Mesenchymal stem cell (in vitro differentiated cells and primary cell): ENCODE measurements around the gene MRGPRX2.

Experiments
- DNase-seq: peaks from one replicate; pipeline ENCODE4 v3.0.0-alpha.2; 2013
- H2AFZ ChIP-seq: one replicate; pipeline ENCODE4 v1.6.1; 2013; ENCODE audit warnings: low read depth, mild to moderate bottlenecking, control low read depth, inconsistent platforms, low read length, moderate library complexity
- H2AK5ac ChIP-seq: 2 replicates; pipeline ENCODE4 v1.6.1; 2013; ENCODE audit warnings: low read length, moderate library complexity, mild to moderate bottlenecking, inconsistent platforms; ENCODE audit not compliant: severe bottlenecking
- H2BK120ac ChIP-seq: one replicate; pipeline ENCODE4 v1.6.1; 2013; ENCODE audit warnings: low read depth, mild to moderate bottlenecking, inconsistent platforms, low read length, moderate library complexity
- H2BK12ac ChIP-seq, 2 experiments: one replicate each; pipeline ENCODE4 v1.6.1; 2013; ENCODE audit warnings: inconsistent platforms in 2 of 2, low read length in 2 of 2, mild to moderate bottlenecking in 2 of 2, moderate library complexity in 2 of 2, control low read depth in 1 of 2
- H2BK15ac ChIP-seq: one replicate; pipeline ENCODE4 v1.6.1; 2013; ENCODE audit warnings: mild to moderate bottlenecking, low read depth, inconsistent platforms; ENCODE audit not compliant: poor library complexity, severe bottlenecking
- H2BK5ac ChIP-seq: 2 replicates; pipeline ENCODE4 v1.6.1; 2013; ENCODE audit warnings: low read depth, mild to moderate bottlenecking, low read length, control low read depth, inconsistent platforms; ENCODE audit not compliant: poor library complexity, severe bottlenecking
- H3K14ac ChIP-seq, 2 experiments: one replicate each; pipeline ENCODE4 v1.6.1; 2013; ENCODE audit warnings: inconsistent platforms in 2 of 2, low read length in 2 of 2, control low read depth in 1 of 2, mild to moderate bottlenecking in 1 of 2, moderate library complexity in 1 of 2
- H3K18ac ChIP-seq, 2 experiments: one replicate each; pipeline ENCODE4 v1.6.1; 2013; ENCODE audit warnings: inconsistent platforms in 2 of 2, low read length in 2 of 2, control low read depth in 1 of 2, low read depth in 1 of 2, mild to moderate bottlenecking in 1 of 2
- H3K23ac ChIP-seq, 2 experiments: one replicate each; pipeline ENCODE4 v1.6.1; 2013; ENCODE audit warnings: inconsistent platforms in 2 of 2, low read length in 2 of 2, mild to moderate bottlenecking in 2 of 2, moderate library complexity in 2 of 2, control low read depth in 1 of 2
- H3K27ac ChIP-seq: 2 replicates; pipeline ENCODE4 v1.5.1; 2013; ENCODE audit warnings: mild to moderate bottlenecking, moderate library complexity, low read length, control low read depth, inconsistent platforms; ENCODE audit not compliant: poor library complexity, severe bottlenecking
- H3K27me3 ChIP-seq, 2 experiments: 2 replicates each; pipeline versions ENCODE4 v1.6.1 to v1.7.0; 2013; ENCODE audit warnings: low read length in 2 of 2, mild to moderate bottlenecking in 2 of 2, moderate library complexity in 2 of 2, control low read depth in 1 of 2, inconsistent platforms in 1 of 2; ENCODE audit not compliant: control insufficient read depth in 1 of 2, insufficient read depth in 1 of 2
- H3K36me3 ChIP-seq, 2 experiments: 2 replicates each; pipeline versions ENCODE4 v1.6.1 to v1.7.0; 2013; ENCODE audit warnings: low read length in 2 of 2, control low read depth in 1 of 2, inconsistent platforms in 1 of 2, low read depth in 1 of 2, mild to moderate bottlenecking in 1 of 2; ENCODE audit not compliant: insufficient read depth in 2 of 2, control insufficient read depth in 1 of 2
- H3K4ac ChIP-seq, 2 experiments: one replicate each; pipeline ENCODE4 v1.6.1; 2013; ENCODE audit warnings: inconsistent platforms in 2 of 2, low read length in 2 of 2, mild to moderate bottlenecking in 2 of 2, moderate library complexity in 2 of 2, control low read depth in 1 of 2, low read depth in 1 of 2
- H3K4me1 ChIP-seq: 2 replicates; pipeline ENCODE4 v1.6.1; 2013; ENCODE audit warnings: low read depth, low read length, control low read depth; ENCODE audit not compliant: control insufficient read depth, insufficient read depth
- H3K4me2 ChIP-seq: 2 replicates; pipeline ENCODE4 v1.6.1; 2013; ENCODE audit warnings: low read length, mild to moderate bottlenecking, inconsistent platforms; ENCODE audit not compliant: poor library complexity, severe bottlenecking
- H3K4me3 ChIP-seq, 2 experiments: 2 replicates each; pipeline versions ENCODE4 v1.5.1 to v1.7.0; 2013; ENCODE audit warnings: low read length in 2 of 2, mild to moderate bottlenecking in 2 of 2, control low read depth in 1 of 2, low read depth in 1 of 2; ENCODE audit not compliant: insufficient read depth in 1 of 2
- H3K79me1 ChIP-seq: replicated peaks from 2 replicates; pipeline ENCODE4 v1.6.1; 2013; ENCODE audit warnings: mild to moderate bottlenecking, control low read depth, low read length, inconsistent platforms; ENCODE audit not compliant: poor library complexity, severe bottlenecking
- H3K9ac ChIP-seq: 2 replicates; pipeline ENCODE4 v1.7.0; 2013; ENCODE audit warnings: mild to moderate bottlenecking, low read length, moderate library complexity
- H3K9me3 ChIP-seq: 2 replicates; pipeline ENCODE4 v1.7.0; 2013; ENCODE audit warnings: mild to moderate bottlenecking, low read length; ENCODE audit not compliant: control insufficient read depth
- H4K8ac ChIP-seq: one replicate; pipeline ENCODE4 v1.6.1; 2013; ENCODE audit warnings: inconsistent platforms, mild to moderate bottlenecking, low read length, moderate library complexity
- H4K91ac ChIP-seq: one replicate; pipeline ENCODE4 v1.6.1; 2013; ENCODE audit warnings: mild to moderate bottlenecking, low read length, inconsistent platforms
- WGBS: methylation state at CpG from one replicate; pipeline ENCODE4 v1.1.7; 2013; ENCODE audit warnings: mixed read lengths; 5-methylcytosine and 5-hydroxymethylcytosine counted together

The MRGPRX2 gene

GRCh38 chr11:19026862-19027261, 33.7 kb downstream of the MRGPRX2 start:
- no peak overlapping the region for H2AFZ ChIP-seq
- no peak overlapping the region for H2BK15ac ChIP-seq
- H3K9me3 ChIP-seq: no peaks in the 10 kb centered on the region
- H2BK120ac ChIP-seq: no peak overlapping the region
- peaks cover 4 to 38% of the 10 kb centered on the region in 2 experiments for H3K27me3 ChIP-seq
- no peaks in the 10 kb centered on the region for H3K36me3 ChIP-seq
- no peak overlapping the region for H3K23ac ChIP-seq
- no peaks in the 10 kb centered on the region for H3K79me1 ChIP-seq
- no peak overlapping the region for H3K4me3 ChIP-seq
- H3K4me2 ChIP-seq: no peak overlapping the region
- H3K27ac ChIP-seq: no peak overlapping the region
- 94% methylated on average over 2 of the region's 2 CpGs for WGBS
- H4K8ac ChIP-seq: no peak overlapping the region
- no peak overlapping the region for H3K9ac ChIP-seq
- H3K4me1 ChIP-seq: no peaks in the 10 kb centered on the region
- H3K4ac ChIP-seq: no peak overlapping the region
- no peak overlapping the region for H2BK5ac ChIP-seq
- H3K18ac ChIP-seq: no peak overlapping the region
- H2BK12ac ChIP-seq: no peak overlapping the region
- DNase-seq: no peak
- no peak overlapping the region for H4K91ac ChIP-seq
- H2AK5ac ChIP-seq: no peak overlapping the region
- no peak overlapping the region for H3K14ac ChIP-seq

- Histone ChIP-seq H2AFZ (no peak overlapping the region), H3K4ac (no peak overlapping the region), H4K91ac (no peak overlapping the region), H3K27me3 (peaks cover 4 to 44% of the 10 kb centered on the region in 2 experiments), H3K79me1 (no peaks in the 10 kb centered on the region), H2BK15ac (no peak overlapping the region), H2AK5ac (no peak overlapping the region), H3K36me3 (no peaks in the 10 kb centered on the region), H3K14ac (no peak overlapping the region), H3K4me2 (no peak overlapping the region), H3K9me3 (no peaks in the 10 kb centered on the region), H3K9ac (no peak overlapping the region), H2BK12ac (no peak overlapping the region), H3K4me3 (no peak overlapping the region), H2BK5ac (no peak overlapping the region), H4K8ac (no peak overlapping the region), H2BK120ac (no peak overlapping the region), H3K27ac (no peak overlapping the region), H3K23ac (no peak overlapping the region), H3K18ac (no peak overlapping the region), H3K4me1 (no peaks in the 10 kb centered on the region)
- WGBS: 0% methylated on average over 4 of the region's 5 CpGs
- peak; percentile 12 for DNase-seq
Observed at GRCh38 chr11:19025481-19026406, 34.8 kb downstream of the MRGPRX2 start.

DNA sequence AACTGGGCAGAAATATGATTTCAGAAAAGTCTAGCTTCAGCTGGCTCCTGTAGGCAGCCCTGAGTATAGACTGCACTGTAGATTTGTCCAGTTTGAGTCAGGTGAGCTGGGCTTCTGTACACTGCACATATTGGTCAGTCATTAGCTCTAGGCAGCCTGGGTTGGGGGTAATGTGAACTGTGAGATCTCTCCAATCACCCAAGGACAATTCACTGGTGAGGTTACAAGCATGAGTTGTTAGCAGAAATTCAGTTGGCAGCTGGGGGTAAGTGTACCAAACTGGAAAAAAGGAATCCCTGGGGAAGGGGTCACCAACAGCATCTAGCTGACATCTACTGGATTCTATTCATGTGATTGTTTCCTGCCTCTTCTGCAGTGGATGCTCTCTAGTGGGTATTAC, 39.7 kb downstream of the MRGPRX2 start:
- Histone ChIP-seq H3K27me3 (peaks cover 4 to 38% of the 10 kb centered on the region in 2 experiments), H2BK5ac (no peak overlapping the region), H3K36me3 (no peaks in the 10 kb centered on the region), H3K14ac (no peak overlapping the region), H3K4me3 (no peak overlapping the region), H2AK5ac (no peak overlapping the region), H2BK12ac (no peak overlapping the region), H4K91ac (no peak overlapping the region), H3K4ac (no peak overlapping the region), H3K79me1 (no peaks in the 10 kb centered on the region), H3K18ac (no peak overlapping the region), H4K8ac (no peak overlapping the region), H2BK15ac (no peak overlapping the region), H2BK120ac (no peak overlapping the region), H3K23ac (no peak overlapping the region), H3K9me3 (no peaks in the 10 kb centered on the region), H3K9ac (no peak overlapping the region), H3K4me2 (no peak overlapping the region), H3K27ac (no peak overlapping the region), H2AFZ (no peak overlapping the region), H3K4me1 (no peaks in the 10 kb centered on the region)
- no peak for DNase-seq

GRCh38 chr11:19018901-19019300, 41.6 kb downstream of the MRGPRX2 start:
- Histone ChIP-seq H3K27ac (no peak overlapping the region), H3K4ac (no peak overlapping the region), H4K8ac (no peak overlapping the region), H3K9me3 (no peaks in the 10 kb centered on the region), H3K18ac (no peak overlapping the region), H3K9ac (no peak overlapping the region), H3K79me1 (no peaks in the 10 kb centered on the region), H2AK5ac (no peak overlapping the region), H3K4me1 (no peaks in the 10 kb centered on the region), H3K23ac (no peak overlapping the region), H2BK5ac (no peak overlapping the region), H2BK12ac (no peak overlapping the region), H2BK15ac (no peak overlapping the region), H2AFZ (no peak overlapping the region), H4K91ac (no peak overlapping the region), H3K14ac (no peak overlapping the region), H3K4me3 (no peak overlapping the region), H3K4me2 (no peak overlapping the region), H3K36me3 (no peaks in the 10 kb centered on the region), H2BK120ac (no peak overlapping the region), H3K27me3 (peaks cover 0 to 23% of the 10 kb centered on the region in 2 experiments)
- DNase-seq: no peak
- 32% methylated on average over 2 of the region's 3 CpGs for WGBS
